Glomerular endothelial cell (primary cell): ENCODE results near the gene RPL7L1. TPM values are rescaled to one million over a fixed set of nuclear protein-coding genes. Genes with fewer than 3 reads are reported as not detected.

Source experiments
- DNase-seq: peaks from one replicate; pipeline ENCODE4 v3.0.0-alpha.2; 2011; ENCODE audit warnings: low read depth, low spot score; ENCODE audit errors: extremely low read depth
- total RNA-seq: library from RNA; depleted of rRNA; stranded (reverse); fragments of >200 nt; gene quantifications from 2 replicates; pipeline ENCODE4 v1.2.3, GENCODE V29; 2015

Gene RPL7L1
- total RNA-seq, 1 donor from 2014 or later: 93.3 TPM

DNA sequence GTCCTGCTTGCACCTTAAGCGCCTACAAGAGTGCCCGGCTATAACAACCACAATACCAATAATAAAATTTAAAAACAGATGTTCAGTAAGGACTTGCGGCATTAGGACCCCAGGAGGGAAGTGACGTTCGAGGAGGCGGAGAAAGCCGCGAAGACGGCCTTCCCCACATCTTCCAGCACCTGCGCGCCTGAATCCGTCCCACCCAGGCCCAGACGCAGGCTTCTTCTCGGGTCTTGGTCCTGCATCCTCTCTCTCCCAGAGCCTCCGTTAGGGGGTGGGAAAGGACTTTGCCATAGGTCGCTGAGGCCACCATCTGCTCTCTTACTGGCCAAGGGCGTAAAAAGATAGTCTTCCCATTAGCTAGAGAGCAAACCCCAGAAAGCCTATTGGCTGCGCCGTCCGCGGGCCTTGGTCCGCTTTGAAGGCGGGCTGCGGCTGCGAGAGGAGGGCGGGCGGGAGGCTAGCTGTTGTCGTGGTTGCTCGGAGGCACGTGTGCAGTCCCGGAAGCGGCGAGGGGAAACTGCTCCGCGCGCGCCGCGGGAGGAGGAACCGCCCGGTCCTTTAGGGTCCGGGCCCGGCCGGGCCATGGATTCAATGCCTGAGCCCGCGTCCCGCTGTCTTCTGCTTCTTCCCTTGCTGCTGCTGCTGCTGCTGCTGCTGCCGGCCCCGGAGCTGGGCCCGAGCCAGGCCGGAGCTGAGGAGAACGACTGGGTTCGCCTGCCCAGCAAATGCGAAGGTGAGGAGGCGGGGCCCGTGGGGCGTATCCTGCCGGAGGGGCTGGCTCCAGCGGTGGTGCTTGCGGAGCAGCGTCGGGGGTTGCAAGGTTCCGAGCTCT lies 49.8 kb downstream of the RPL7L1 start, which contains the start of gene CNPY3:
Gene CNPY3 (plus strand): TSS at position 495 of the 835 bp plus-strand sequence. CDS start 91 bp downstream, at position 586.
- peak; percentile 91 for DNase-seq

DNA sequence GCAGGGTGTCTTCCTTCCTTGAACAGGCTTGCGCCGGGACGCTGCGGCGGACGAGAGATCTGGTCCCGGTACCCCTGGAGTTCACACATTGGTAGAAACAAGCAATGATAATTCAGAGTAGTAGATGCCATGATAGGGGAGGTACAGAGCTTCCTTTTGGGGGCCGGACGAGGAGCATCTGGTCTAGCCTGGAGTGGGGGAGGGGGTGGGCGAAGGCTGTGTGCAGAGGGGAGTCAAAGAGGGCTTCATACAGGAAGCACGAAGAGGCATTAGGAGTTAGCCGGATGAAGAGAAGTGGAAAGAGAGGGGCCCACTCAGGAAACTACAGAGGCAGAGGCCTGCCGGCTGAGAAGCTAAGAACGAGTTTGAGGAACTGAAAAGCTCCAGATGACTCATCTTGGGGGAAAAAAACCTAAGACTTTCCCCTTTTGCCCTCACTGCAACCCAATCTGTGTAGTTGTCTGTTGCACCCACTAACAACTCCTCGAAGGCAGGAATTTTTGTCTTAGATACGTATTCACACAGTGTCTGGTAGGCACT lies 50.5 kb downstream of the RPL7L1 start:
- no peak for DNase-seq

DNA sequence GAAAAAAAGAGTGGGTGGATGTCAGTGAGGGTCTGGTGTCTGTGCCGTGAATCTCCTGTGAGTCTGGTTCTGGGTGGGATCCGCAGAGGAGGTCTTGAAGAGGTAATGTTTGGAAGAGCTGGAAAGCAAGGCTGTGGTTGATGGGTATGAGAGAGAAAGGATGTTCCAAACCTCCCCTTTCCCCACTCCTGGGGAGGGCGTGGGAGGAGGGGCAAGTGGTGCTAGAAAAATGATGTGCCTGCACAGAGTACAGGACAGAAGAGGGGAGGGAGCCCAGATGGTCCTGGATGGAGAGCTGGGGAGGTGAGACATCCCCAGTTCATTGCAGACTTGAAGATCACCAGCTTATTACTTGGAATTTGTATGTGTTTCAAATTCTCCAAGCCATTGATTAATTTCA lies 53.0 kb downstream of the RPL7L1 start:
- no peak for DNase-seq

DNA sequence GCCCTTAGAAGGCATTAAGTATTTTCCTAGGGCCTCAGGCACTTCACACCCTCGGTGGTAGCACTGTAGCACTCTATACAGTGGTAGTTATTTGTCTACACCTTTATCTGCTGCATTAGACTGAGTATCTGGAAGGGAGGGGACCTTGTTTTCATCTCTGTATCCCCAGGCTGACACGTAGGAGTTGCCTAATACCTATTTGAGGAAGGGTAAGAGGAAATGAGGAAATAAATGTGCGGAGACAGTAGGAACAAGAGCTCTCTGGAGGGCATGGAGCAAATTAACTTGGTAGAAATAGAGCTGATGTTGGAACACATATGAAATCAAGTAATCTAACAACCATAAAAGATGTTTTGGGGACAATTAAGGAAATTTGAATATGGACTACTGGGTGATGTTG lies 53.8 kb downstream of the RPL7L1 start:
- no peak for DNase-seq

DNA sequence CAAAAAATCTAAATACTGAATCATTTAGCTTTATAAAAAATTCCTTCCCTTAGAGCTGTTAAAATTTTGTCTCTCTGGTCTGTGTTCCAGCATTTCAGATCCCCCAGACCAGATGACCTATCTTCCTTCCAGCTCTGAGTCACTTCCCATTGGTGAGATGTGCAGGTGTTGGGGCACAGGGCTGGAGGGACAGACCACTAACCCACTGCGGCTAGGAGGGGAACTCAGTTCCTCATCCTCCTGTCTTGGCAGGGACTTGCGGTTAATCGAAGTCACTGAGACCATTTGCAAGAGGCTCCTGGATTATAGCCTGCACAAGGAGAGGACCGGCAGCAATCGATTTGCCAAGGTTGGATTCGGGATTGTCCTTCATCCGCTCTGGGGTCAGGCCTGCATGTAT lies 55.9 kb downstream of the RPL7L1 start:
- no peak for DNase-seq

DNA sequence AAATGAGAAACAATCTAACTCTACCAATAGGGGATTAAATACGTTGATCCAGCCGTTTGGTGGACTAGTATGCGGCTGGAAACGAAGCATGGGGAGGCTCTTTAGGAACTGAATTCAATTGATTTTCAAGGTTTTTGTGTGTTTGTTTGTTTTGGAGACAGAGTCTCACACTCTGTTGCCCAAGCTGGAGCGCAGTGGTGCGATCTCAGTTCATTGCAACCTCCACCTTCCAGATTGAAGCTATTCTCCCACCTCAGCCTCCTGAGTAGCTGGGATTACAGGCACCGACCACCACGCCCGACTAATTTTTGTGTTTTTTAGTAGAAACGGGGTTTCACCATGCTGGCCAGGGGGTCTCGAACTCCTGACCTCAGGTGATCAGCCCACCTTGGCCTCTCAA lies 57.0 kb downstream of the RPL7L1 start:
- DNase-seq: no peak

DNA sequence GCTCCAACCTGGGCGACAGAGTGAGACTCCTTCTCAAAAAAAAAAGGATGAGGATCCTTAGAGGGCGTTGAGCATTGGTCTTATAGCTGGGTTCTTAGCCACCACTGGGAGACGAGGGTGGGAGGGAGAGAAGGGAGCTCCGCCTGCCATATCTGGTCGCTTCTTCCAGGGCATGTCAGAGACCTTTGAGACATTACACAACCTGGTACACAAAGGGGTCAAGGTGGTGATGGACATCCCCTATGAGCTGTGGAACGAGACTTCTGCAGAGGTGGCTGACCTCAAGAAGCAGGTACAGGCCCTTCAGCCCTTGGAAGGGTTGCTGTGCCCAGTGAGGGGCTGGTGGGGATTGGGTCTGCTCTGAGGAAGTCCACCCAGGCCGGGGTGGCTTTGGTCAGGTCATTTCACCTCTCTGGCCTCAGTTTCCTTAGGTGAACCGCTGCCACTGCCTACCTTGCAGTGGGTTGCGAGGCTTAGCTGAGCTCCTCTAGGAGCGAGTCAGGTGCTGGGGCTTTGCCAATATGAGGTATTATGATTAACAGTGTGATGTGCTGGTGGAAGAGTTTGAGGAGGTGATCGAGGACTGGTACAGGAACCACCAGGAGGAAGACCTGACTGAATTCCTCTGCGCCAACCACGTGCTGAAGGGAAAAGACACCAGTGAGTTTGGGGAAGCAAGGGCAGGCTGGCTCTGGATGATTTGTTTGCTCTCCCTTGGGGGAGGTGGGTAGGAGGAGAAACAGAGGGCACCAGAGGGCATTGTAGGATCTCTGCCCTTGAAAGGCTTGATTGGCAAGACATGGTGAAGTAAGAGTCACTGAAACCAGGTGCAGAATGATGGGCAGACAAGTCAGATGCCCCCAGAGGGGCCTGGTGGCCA lies 58.4 kb downstream of the RPL7L1 start:
- no peak for DNase-seq

DNA sequence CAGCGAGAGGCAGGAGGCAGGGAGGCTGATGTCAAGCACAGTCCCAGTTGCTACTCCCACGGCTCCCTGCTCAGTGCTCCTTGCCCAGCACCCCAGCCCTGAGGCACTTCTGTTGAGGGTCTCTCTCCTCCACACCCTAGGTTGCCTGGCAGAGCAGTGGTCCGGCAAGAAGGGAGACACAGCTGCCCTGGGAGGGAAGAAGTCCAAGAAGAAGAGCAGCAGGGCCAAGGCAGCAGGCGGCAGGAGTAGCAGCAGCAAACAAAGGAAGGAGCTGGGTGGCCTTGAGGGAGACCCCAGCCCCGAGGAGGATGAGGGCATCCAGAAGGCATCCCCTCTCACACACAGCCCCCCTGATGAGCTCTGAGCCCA lies 59.0 kb downstream of the RPL7L1 start:
- DNase-seq: no peak

DNA sequence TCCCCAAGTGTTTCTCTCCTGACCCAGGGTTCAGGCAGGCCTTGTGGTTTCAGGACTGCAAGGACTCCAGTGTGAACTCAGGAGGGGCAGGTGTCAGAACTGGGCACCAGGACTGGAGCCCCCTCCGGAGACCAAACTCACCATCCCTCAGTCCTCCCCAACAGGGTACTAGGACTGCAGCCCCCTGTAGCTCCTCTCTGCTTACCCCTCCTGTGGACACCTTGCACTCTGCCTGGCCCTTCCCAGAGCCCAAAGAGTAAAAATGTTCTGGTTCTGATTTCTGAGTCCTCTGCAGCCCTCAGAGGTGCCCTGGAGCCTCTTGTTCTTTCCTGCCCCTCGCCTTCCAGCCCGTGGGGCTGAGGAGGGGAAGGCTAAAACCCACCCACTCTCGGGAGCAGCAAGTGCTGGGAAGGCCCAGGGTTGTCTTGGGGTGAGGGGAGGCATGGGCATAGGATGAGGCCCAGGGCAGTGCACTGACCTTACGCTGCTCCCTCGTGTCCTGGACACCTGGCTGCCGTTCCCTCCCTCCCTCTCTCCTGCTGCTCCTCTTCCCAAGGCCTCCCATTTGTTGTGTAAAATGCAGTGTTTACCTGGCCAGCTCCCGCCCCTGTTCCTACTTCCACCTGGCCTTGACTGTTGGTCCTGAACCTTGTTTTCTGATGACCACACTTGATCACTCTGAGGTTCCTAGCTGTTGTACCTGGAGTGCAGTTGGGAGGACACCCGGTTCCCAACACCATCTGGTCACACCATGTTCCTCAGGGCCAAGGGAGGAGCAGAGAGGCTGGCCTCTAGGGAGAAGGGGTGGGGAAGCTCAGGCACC lies 59.8 kb downstream of the RPL7L1 start:
- DNase-seq: no peak

Other genes with a start within 250 kb of the RPL7L1 start
- 0.15 and 0.29 TPM in 2 replicates for gene PRPH2, start 157.0 kb upstream of the RPL7L1 start, total RNA-seq
- gene TBCC, start 133.5 kb upstream of the RPL7L1 start, total RNA-seq: 33.2 and 36.2 TPM in 2 replicates
- 5.5 and 6.2 TPM in 2 replicates for gene BICRAL, start 97.6 kb upstream of the RPL7L1 start, total RNA-seq
- gene PTCRA, start 36.4 kb downstream of the RPL7L1 start, total RNA-seq: not detected in 2 replicates
- gene CNPY3, start 49.9 kb downstream of the RPL7L1 start, total RNA-seq: 52.2 and 58.1 TPM in 2 replicates
- gene GNMT, start 81.1 kb downstream of the RPL7L1 start, total RNA-seq: not detected in 2 replicates
- gene PEX6, start 99.6 kb downstream of the RPL7L1 start, total RNA-seq: 22.3 and 22.5 TPM in 2 replicates
- gene PPP2R5D, start 105.0 kb downstream of the RPL7L1 start, total RNA-seq: 56.4 and 60.8 TPM in 2 replicates
- gene MEA1, start 134.3 kb downstream of the RPL7L1 start, total RNA-seq: 50.8 and 53.2 TPM in 2 replicates
- gene KLHDC3, start 134.6 kb downstream of the RPL7L1 start, total RNA-seq: 88.4 and 88.6 TPM in 2 replicates
- gene RRP36, start 142.0 kb downstream of the RPL7L1 start, total RNA-seq: 83.9 and 99.2 TPM in 2 replicates
- gene CUL7, start 174.2 kb downstream of the RPL7L1 start, total RNA-seq: 26.6 and 31.9 TPM in 2 replicates
- gene MRPL2, start 179.8 kb downstream of the RPL7L1 start, total RNA-seq: 18.2 and 29.3 TPM in 2 replicates
- gene KLC4, start 180.0 kb downstream of the RPL7L1 start, total RNA-seq: 18.0 and 22.2 TPM in 2 replicates
- 53.8 and 73.6 TPM in 2 replicates for gene PTK7, start 196.7 kb downstream of the RPL7L1 start, total RNA-seq